Thoracic aorta (tissue), 2 donors: ENCODE measurements around the gene NFASC. TPM values are rescaled to one million over a fixed set of nuclear protein-coding genes. Genes with fewer than 3 reads are reported as not detected.

ENCODE experiments used
- ATAC-seq: fragments of 150-250 bp; one replicate; pipeline ENCODE4 v1.8.0; 2017; ENCODE audit warnings: low read depth; ENCODE audit not compliant: insufficient number of reproducible peaks, low FRiP score
- DNase-seq: peaks from one replicate; pipeline ENCODE4 v3.0.0-alpha.2; 2020; ENCODE audit warnings: low spot score
- H3K27ac ChIP-seq, 2 donors: fragments of 200-600 bp; sonication (generic); 1 replicate in 1 of 2; 2 replicates in 1 of 2; pipeline ENCODE4 v1.5.1; 2016; ENCODE audit warnings: mild to moderate bottlenecking in 2 of 2, moderate library complexity in 2 of 2
- H3K27me3 ChIP-seq: fragments of 200-600 bp; sonication (generic); replicated peaks from 2 replicates; pipeline ENCODE4 v1.6.0; 2016; ENCODE audit warnings: mild to moderate bottlenecking; ENCODE audit not compliant: insufficient read depth
- H3K36me3 ChIP-seq: fragments of 200-600 bp; sonication (generic); one replicate; pipeline ENCODE4 v1.5.1; 2016
- H3K4me1 ChIP-seq, 2 donors: fragments of 200-600 bp; sonication (generic); 1 replicate in 1 of 2; 2 replicates in 1 of 2; pipeline versions ENCODE4 v1.5.1 to v1.6.0; 2016; ENCODE audit warnings: low read depth in 2 of 2, mild to moderate bottlenecking in 1 of 2; ENCODE audit not compliant: control insufficient read depth in 1 of 2
- H3K4me3 ChIP-seq: fragments of 200-600 bp; sonication (generic); 2 replicates; pipeline ENCODE4 v1.5.1; 2016; ENCODE audit warnings: mild to moderate bottlenecking
- H3K9me3 ChIP-seq: fragments of 200-600 bp; sonication (generic); 2 replicates; pipeline ENCODE4 v1.5.1; 2016
- total RNA-seq, 2 donors: library from RNA; depleted of rRNA; stranded (reverse); fragments of >200 nt; gene quantifications; one replicate each; pipeline versions ENCODE4 v1.1.0 to v1.2.3, GENCODE V29; 2016
- TF ChIP-seq, protein P1 (sequence below): fragments of 200-600 bp; sonication (generic); IDR thresholded peaks from one replicate; pipeline ENCODE4 v1.5.1; 2019; ENCODE audit warnings: antibody characterized with exemption

NFASC gene
- total RNA-seq, 2 donors from 2014 or later, result 26.2 to 29.5 TPM

DNA sequence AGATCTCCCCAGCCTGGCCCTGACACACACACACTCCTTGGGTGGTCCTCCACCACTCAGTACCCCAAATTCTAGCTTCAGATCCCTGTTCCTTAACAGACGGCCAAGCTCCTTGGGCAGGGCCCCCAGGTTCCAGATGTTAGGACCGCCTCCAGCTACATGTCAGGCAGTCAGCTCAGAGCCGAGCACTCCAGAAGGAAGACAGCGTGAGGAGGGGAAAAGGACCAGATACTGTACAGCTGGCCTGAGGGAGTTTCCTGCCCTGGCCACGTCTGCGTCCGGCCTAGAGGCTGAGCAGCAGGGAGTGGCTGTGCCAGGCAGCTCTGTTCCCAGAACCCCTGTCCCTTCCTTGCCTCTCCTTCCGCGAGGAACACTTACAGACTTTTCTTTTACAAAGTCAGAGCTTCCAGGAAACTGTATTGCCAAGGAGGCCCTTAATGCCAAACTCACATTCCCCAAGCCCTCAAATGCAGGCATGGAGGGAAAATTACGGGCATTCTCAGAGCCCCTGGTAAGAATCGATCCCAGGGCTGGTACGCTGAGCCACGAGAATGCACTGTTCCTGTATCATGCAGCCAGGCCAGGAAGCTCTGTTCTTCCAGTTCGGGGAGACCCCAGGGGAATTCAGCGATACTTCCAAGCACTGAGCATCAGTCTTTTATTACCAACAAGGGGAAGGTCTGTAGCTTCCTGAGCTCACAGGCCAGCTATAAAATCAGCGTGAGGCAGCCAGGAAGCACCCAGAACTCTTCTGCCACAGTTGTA lies 127.1 kb downstream of the NFASC start:
- no peaks in the 10 kb centered on the region for H3K36me3 ChIP-seq
- H3K9me3 ChIP-seq, result no peaks in the 10 kb centered on the region
- H3K27me3 ChIP-seq, result no peaks in the 10 kb centered on the region
- ATAC-seq, result no peak
- H3K4me3 ChIP-seq, result no peak overlapping the region
- no peak for DNase-seq
- TF ChIP-seq, protein P1, sequence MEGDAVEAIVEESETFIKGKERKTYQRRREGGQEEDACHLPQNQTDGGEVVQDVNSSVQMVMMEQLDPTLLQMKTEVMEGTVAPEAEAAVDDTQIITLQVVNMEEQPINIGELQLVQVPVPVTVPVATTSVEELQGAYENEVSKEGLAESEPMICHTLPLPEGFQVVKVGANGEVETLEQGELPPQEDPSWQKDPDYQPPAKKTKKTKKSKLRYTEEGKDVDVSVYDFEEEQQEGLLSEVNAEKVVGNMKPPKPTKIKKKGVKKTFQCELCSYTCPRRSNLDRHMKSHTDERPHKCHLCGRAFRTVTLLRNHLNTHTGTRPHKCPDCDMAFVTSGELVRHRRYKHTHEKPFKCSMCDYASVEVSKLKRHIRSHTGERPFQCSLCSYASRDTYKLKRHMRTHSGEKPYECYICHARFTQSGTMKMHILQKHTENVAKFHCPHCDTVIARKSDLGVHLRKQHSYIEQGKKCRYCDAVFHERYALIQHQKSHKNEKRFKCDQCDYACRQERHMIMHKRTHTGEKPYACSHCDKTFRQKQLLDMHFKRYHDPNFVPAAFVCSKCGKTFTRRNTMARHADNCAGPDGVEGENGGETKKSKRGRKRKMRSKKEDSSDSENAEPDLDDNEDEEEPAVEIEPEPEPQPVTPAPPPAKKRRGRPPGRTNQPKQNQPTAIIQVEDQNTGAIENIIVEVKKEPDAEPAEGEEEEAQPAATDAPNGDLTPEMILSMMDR, result no peak
- H3K27ac ChIP-seq, result no peak overlapping the region
- no peaks in the 10 kb centered on the region for H3K4me1 ChIP-seq

DNA sequence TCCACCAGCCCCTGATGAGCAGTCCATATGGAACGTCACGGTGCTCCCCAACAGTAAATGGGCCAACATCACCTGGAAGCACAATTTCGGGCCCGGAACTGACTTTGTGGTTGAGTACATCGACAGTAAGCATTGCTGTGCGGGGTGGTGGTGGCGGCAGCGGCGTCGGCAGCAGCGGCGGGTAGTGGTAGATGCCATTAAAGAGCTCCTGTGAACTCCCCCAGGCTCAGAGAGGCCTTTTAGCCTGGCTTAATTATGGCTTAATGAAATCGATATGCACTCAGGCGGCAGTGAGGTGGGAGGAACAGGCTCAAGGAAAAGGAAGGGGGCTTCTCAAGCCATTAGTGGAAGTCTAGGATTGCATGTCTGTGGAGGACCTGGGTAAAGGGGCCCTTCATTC lies 130.5 kb downstream of the NFASC start:
- Histone ChIP-seq H3K9me3 (no peaks in the 10 kb centered on the region), H3K4me1 (no peaks in the 10 kb centered on the region), H3K4me3 (no peak overlapping the region), H3K36me3 (no peaks in the 10 kb centered on the region), H3K27me3 (no peaks in the 10 kb centered on the region), H3K27ac (no peak overlapping the region)
- DNase-seq (no peak), ATAC-seq (no peak)
- TF ChIP-seq, protein P1, result no peak

DNA sequence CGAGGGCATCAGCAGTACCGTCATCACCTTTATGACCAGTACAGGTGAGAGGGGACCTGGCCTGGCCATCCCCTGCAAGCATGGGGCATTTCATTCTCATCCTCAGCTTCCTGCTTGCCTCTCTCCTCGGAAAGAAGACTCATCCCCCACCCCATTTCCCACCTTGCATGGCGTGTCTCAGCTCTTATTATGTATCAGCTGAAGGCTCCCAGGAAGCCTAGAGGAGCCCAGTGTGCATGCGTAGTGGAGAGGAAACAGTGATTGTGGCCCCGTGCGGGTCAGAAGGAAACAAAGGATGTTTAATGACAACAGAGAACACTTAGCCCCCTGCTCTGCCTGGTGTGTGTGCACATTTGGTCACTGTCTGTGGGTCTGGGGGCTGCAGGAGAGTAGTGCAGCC lies 132.0 kb downstream of the NFASC start:
- Histone ChIP-seq H3K9me3 (no peaks in the 10 kb centered on the region), H3K36me3 (no peaks in the 10 kb centered on the region), H3K4me1 (no peaks in the 10 kb centered on the region), H3K27me3 (no peaks in the 10 kb centered on the region), H3K4me3 (no peak overlapping the region), H3K27ac (no peak overlapping the region)
- no peak for ATAC-seq
- TF ChIP-seq, protein P1, result no peak
- no peak for DNase-seq

DNA sequence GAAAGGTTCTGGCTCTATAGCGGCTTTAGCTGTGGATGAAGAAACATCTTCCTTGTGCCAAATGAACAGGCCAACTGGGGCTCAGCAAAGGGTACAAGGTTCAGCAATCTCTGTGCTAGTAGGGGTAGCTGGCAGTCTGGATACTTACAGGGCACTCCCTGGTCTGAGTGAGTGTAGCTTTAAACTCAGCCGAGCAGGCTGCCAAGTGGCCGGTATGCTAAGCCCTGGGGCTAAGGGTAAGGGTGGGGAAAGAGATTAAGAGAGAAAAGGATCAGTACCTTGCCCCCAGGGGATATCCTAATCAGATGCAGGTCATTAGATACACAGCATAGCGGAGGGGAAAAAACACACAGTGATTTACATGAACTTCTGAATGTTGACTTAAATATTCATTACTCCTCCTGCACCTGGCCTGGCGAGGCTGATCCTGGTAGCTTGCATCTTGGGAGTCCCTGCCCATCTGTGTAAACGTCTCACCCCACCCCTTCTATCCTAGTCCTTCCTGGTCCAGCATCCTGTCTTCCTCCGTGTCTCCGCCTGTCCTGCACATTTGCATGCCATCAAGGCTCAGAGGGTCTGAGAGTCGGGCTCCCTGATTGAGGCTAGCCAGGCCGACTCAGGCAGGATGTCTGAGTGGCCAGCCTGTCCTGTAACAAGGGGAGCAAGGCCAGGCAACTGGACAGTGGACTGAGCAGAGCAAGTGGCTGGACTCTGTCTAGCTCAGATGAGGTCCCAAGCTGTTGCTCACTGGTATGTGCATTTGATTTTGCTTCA lies 132.9 kb downstream of the NFASC start:
- H3K4me3 ChIP-seq, result no peak overlapping the region
- DNase-seq (no peak), ATAC-seq (no peak)
- H3K9me3 ChIP-seq, result no peaks in the 10 kb centered on the region
- no peaks in the 10 kb centered on the region for H3K27me3 ChIP-seq
- no peaks in the 10 kb centered on the region for H3K36me3 ChIP-seq
- TF ChIP-seq, protein P1, result no peak
- no peak overlapping the region for H3K27ac ChIP-seq
- no peaks in the 10 kb centered on the region for H3K4me1 ChIP-seq

DNA sequence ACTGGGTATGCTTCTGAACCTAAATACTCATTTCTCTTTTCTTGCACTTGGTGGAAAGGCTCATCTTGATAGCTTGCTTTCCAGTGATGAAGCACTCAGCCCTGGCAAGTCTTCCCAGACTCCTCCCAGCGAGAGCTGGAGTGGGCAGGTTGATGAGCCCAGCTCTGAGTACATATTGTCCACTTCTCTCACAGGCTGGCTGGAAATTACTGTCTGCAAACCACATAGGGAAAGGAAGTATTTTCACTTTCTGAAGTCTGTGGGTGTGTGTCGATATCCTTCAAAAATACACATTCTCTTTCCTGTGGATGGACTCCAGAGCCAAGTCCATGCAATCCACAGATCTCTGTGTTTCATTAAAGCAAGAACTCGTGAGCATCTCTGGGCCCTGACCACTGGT lies 133.7 kb downstream of the NFASC start:
- Histone ChIP-seq H3K4me3 (no peak overlapping the region), H3K27ac (no peak overlapping the region), H3K4me1 (no peaks in the 10 kb centered on the region), H3K9me3 (no peaks in the 10 kb centered on the region), H3K36me3 (no peaks in the 10 kb centered on the region), H3K27me3 (no peaks in the 10 kb centered on the region)
- TF ChIP-seq, protein P1, result no peak
- DNase-seq (no peak), ATAC-seq (no peak)
